Tibial nerve (tissue), 4 donors: Measurements from ENCODE around the gene SRGAP2C. TPM values are rescaled to one million over a fixed set of nuclear protein-coding genes. Genes with fewer than 3 reads are reported as not detected.
"Not testable (repeated sequence)": the region's sequence is repeated elsewhere in the genome, so short reads cannot be mapped to it uniquely, and the experiment has no call there.

ENCODE experiments used
- DNase-seq, 2 donors: peaks; one replicate each; pipeline ENCODE4 v3.0.0-alpha.2; 2019; ENCODE audit warnings: low spot score in 2 of 2
- H3K27ac ChIP-seq, 4 donors: fragments of 200-600 bp; sonication (generic) in 3 of 4; one replicate each; pipeline ENCODE4 v1.5.1; 2017 to 2019; ENCODE audit warnings: mild to moderate bottlenecking in 1 of 4
- H3K27me3 ChIP-seq, 2 donors: fragments of 200-600 bp; sonication (generic) in 1 of 2; one replicate each; pipeline versions ENCODE4 v1.5.1 to v1.6.0; 2017 to 2019
- H3K36me3 ChIP-seq, 3 donors: fragments of 200-600 bp; sonication (generic); one replicate each; pipeline ENCODE4 v1.5.1; 2018 to 2019
- H3K4me1 ChIP-seq, 4 donors: fragments of 200-600 bp; sonication (generic) in 3 of 4; one replicate each; pipeline ENCODE4 v1.5.1; 2017 to 2019
- H3K4me3 ChIP-seq, 4 donors: fragments of 200-600 bp; sonication (generic) in 3 of 4; one replicate each; pipeline ENCODE4 v1.5.1; 2017 to 2019; ENCODE audit warnings: mild to moderate bottlenecking in 1 of 4, moderate library complexity in 1 of 4
- H3K9me3 ChIP-seq, 4 donors: fragments of 200-600 bp; sonication (generic) in 3 of 4; one replicate each; pipeline ENCODE4 v1.5.1; 2017 to 2019
- EP300 ChIP-seq, 2 donors: sonication (generic); formaldehyde crosslinking; IDR thresholded peaks; one replicate each; pipeline ENCODE4 v1.6.1; 2017; ENCODE audit warnings: antibody characterized with exemption in 2 of 2, mild to moderate bottlenecking in 1 of 2
- POLR2A ChIP-seq, 2 donors: fragments of 450-650 bp; IDR thresholded peaks; one replicate each; pipeline ENCODE4 v1.6.1; 2017; ENCODE audit warnings: antibody characterized with exemption in 2 of 2, mild to moderate bottlenecking in 2 of 2, moderate library complexity in 2 of 2
- WGBS, 2 donors: methylation state at CpG; one replicate each; pipeline ENCODE4 v1.1.5; 2018; 5-methylcytosine and 5-hydroxymethylcytosine counted together
- total RNA-seq, 4 donors: library from RNA; depleted of rRNA; stranded (reverse); fragments of >200 nt; gene quantifications; one replicate each; pipeline ENCODE4 v1.1.0, GENCODE V29; 2016
- TF ChIP-seq, protein P1 (sequence below), 5 experiments: fragments of 200-600 bp in 3 of 5; fragments of 450-650 bp in 2 of 5; sonication (generic) in 3 of 5; IDR thresholded peaks; one replicate each; pipeline ENCODE4 v1.5.1; 2016 to 2019; ENCODE audit warnings: antibody characterized with exemption in 5 of 5, mild to moderate bottlenecking in 3 of 5, moderate library complexity in 2 of 5

Gene SRGAP2C
- total RNA-seq, 4 donors from 2014 or later: 42.0 to 70.4 (median 50.8) TPM

DNA sequence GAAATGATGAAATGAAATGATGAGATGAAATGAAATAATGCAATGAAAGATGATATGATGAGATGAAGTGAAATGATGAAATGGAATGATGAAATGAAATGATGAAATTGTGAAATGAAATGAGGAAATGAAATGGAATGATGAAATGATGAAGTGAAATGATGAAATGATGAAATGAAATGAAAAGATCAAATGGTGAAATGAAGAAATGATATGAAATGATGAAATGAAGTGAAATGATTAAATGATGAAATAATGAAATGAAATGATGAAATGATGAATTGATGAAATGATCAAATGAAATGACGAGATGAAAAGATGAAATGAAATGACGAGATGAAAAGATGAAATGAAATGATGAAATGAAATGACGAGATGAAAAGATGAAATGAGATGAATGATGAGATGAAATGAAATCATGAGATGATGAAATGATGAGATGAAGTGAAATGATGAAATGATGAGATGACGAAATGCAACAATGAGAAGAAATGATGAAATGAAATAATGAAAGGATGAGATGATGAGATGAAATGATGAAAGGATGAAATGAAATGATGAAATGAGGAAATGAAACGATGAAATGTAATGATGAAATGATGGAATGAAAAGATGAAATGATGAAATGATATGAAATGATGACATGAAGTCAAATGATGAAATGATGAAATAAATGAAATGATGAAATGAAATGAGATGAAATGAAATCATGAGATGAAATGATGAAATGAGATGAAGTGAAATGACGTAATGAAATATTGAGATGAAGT lies 216.0 kb downstream of the SRGAP2C start:
- not testable (repeated sequence) for H3K9me3 ChIP-seq, H3K36me3 ChIP-seq, H3K4me1 ChIP-seq, DNase-seq, H3K4me3 ChIP-seq, H3K27ac ChIP-seq, H3K27me3 ChIP-seq
- WGBS, 2 donors: 91 to 93% methylated on average over 6 of the region's 6 CpGs

DNA sequence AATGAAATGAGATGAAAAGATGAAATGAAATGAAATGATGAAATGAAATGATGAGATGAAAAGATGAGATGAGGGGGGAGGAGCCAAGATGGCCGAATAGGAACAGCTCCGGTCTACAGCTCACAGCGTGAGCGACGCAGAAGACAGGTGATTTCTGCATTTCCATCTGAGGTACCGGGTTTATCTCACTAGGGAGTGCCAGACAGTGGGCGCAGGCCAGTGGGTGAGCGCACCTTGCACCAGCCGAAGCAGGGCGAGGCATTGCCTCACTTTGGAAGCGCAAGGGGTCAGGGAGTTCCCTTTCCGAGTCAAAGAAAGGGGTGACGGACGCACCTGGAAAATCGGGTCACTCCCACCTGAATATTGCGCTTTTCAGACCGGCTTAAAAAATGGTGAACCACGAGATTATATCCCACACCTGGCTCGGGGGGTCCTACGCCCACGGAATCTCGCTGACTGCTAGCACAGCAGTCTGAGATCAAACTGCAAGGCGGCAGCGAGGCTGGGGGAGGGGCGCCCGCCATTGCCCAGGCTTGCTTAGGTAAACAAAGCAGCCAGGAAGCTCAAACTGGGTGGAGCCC lies 216.7 kb downstream of the SRGAP2C start:
- not testable (repeated sequence) for H3K4me1 ChIP-seq, H3K27me3 ChIP-seq, H3K4me3 ChIP-seq, H3K27ac ChIP-seq, H3K36me3 ChIP-seq, DNase-seq
- WGBS, 2 donors: 63 to 67% methylated on average over 24 to 26 of the region's 26 CpGs
- peaks cover 0 to 14% (median 0%) of the 10 kb centered on the region in 4 donors for H3K9me3 ChIP-seq

DNA sequence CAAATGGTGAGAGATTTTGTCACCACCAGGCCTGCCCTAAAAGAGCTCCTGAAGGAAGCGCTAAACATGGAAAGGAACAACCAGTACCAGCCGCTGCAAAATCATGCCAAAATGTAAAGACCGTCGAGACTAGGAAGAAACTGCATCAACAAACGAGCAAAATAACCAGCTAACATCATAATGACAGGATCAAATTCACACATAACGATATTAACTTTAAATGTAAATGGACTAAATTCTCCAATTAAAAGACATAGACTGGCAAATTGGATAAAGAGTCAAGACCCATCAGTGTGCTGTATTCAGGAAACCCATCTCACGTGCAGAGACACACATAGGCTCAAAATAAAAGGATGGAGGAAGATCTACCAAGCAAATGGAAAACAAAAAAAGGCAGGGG lies 218.5 kb downstream of the SRGAP2C start:
- H3K4me3 ChIP-seq, DNase-seq, H3K4me1 ChIP-seq, H3K27ac ChIP-seq, H3K36me3 ChIP-seq, H3K27me3 ChIP-seq: not testable (repeated sequence)
- 96% methylated on average over 6 of the region's 7 CpGs for WGBS, 2 donors
- peaks cover 0 to 14% (median 0%) of the 10 kb centered on the region in 4 donors for H3K9me3 ChIP-seq

DNA sequence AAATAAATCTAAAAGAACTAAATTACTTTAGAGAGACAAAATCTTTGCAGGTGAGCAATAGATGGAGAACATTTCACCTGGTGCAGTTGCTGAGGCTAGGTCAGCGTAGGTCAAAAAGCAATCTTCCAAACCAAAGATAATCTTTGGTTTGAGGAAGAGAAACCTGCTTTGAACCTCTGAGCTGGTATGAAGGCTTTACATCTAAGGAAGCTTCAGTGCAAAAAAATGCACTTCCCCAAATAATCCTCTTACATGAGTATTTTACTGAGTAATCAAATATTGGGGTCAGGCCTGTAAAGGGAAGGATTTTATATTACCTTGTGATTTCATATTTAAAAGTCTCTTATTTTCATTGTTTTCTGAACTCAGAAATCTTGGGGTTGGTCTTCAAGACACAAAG lies 223.6 kb downstream of the SRGAP2C start:
- no peak overlapping the region for H3K4me3 ChIP-seq
- WGBS, 2 donors: 74 to 82% methylated on average over 1 of the region's 1 CpG
- H3K27ac ChIP-seq: no peak overlapping the region
- DNase-seq: no peak
- no peaks in the 10 kb centered on the region for H3K27me3 ChIP-seq
- H3K4me1 ChIP-seq: no peaks in the 10 kb centered on the region
- H3K9me3 ChIP-seq: peaks cover 0 to 8% (median 0%) of the 10 kb centered on the region in 4 donors
- no peak for TF ChIP-seq EP300 (IDR thresholded peaks at IDR 0.05)
- TF ChIP-seq, protein P1, sequence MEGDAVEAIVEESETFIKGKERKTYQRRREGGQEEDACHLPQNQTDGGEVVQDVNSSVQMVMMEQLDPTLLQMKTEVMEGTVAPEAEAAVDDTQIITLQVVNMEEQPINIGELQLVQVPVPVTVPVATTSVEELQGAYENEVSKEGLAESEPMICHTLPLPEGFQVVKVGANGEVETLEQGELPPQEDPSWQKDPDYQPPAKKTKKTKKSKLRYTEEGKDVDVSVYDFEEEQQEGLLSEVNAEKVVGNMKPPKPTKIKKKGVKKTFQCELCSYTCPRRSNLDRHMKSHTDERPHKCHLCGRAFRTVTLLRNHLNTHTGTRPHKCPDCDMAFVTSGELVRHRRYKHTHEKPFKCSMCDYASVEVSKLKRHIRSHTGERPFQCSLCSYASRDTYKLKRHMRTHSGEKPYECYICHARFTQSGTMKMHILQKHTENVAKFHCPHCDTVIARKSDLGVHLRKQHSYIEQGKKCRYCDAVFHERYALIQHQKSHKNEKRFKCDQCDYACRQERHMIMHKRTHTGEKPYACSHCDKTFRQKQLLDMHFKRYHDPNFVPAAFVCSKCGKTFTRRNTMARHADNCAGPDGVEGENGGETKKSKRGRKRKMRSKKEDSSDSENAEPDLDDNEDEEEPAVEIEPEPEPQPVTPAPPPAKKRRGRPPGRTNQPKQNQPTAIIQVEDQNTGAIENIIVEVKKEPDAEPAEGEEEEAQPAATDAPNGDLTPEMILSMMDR (IDR thresholded peaks at IDR 0.05): no peak
- TF ChIP-seq POLR2A (IDR thresholded peaks at IDR 0.05): no peak
- no peaks in the 10 kb centered on the region for H3K36me3 ChIP-seq

DNA sequence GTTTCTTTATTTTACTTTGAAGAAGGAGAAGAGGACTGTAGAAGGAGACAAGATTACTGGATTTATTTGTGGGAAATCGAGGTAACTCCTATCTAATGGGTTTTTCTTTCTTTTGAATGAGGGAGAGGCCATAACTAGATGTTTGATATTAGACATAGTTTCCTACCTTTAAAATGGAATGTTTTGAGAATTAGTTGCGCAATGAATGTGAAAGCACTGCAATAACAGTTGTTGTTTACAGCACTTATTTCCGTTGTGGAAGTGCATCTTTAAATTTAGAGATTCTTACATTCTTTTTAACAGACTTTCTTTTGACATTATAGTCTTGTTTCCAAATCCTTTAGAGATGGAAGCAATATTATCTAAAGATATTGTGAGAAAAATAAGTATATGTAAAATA lies 229.0 kb downstream of the SRGAP2C start:
- no peaks in the 10 kb centered on the region for H3K36me3 ChIP-seq
- H3K27me3 ChIP-seq: no peaks in the 10 kb centered on the region
- DNase-seq: no peak
- 77 to 86% methylated on average over 3 of the region's 3 CpGs for WGBS, 2 donors
- no peak overlapping the region for H3K4me3 ChIP-seq
- no peaks in the 10 kb centered on the region for H3K4me1 ChIP-seq
- no peaks in the 10 kb centered on the region for H3K9me3 ChIP-seq
- H3K27ac ChIP-seq: no peak overlapping the region
- TF ChIP-seq, protein P1 (IDR thresholded peaks at IDR 0.05): no peak
- no peak for TF ChIP-seq POLR2A (IDR thresholded peaks at IDR 0.05)
- no peak for TF ChIP-seq EP300 (IDR thresholded peaks at IDR 0.05)

DNA sequence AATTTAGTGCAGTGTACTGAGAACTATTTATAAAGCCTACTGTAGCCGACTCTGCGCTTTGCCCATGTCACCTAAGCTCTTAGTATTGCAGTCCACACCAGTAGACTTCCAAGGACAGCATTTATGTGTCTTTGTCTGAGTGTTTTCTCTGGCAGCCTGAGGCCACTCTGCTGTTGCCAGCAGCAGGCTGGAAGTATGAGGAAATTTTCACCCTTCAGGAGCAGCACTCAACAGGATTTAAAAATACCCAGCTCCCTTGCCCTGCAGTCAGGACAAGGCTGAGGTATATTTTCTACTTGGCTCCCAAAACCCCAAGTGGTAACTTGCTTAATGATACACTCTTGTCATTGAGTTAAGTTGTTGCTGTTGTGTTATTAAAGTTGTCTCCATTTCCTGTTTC lies 230.1 kb downstream of the SRGAP2C start:
- 72 to 80% methylated on average over 2 of the region's 2 CpGs for WGBS, 2 donors
- peak overlapping the region in 1 of 4 donors; percentile 4 for H3K27ac ChIP-seq
- DNase-seq: no peak
- no peaks in the 10 kb centered on the region for H3K36me3 ChIP-seq
- no peak for TF ChIP-seq POLR2A (IDR thresholded peaks at IDR 0.05)
- TF ChIP-seq EP300 (IDR thresholded peaks at IDR 0.05): no peak
- TF ChIP-seq, protein P1 (IDR thresholded peaks at IDR 0.05): no peak
- H3K4me1 ChIP-seq: no peaks in the 10 kb centered on the region
- H3K4me3 ChIP-seq: no peak overlapping the region
- no peaks in the 10 kb centered on the region for H3K9me3 ChIP-seq
- H3K27me3 ChIP-seq: no peaks in the 10 kb centered on the region
